Measurements from ENCODE around the gene MED25.

The MED25 gene

GRCh38 chr19:49817964-49818648 lies at the start of gene MED25:
Gene MED25 (plus strand): TSS chr19:49818289. CDS start chr19:49818342, 53 bp downstream.
- in situ Hi-C loops (cut with MboI; ENCODE audit: low sequenced_read_pairs) = no loop called here

DNA sequence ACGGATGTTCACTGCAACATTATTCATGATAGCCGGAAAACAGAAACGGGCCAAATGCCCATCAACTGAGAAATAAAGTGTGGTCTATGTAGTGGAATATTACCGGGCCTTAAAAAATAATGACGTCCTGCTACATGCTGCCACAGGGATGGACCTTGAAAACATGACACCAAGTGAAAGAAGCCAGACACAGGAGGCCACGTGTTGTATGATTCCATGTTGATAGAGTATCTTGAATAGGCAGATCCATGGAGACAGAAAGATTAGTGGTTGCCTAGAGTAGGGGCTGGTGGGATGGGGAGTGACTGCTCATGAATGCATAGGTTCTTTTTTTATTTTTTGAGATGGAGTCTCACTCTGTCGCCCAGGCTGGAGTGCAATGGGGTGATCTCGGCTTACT lies 47.6 kb upstream of the MED25 start:
- in situ Hi-C loops (cut with MboI; ENCODE audit: low sequenced_read_pairs) = no loop called here

DNA sequence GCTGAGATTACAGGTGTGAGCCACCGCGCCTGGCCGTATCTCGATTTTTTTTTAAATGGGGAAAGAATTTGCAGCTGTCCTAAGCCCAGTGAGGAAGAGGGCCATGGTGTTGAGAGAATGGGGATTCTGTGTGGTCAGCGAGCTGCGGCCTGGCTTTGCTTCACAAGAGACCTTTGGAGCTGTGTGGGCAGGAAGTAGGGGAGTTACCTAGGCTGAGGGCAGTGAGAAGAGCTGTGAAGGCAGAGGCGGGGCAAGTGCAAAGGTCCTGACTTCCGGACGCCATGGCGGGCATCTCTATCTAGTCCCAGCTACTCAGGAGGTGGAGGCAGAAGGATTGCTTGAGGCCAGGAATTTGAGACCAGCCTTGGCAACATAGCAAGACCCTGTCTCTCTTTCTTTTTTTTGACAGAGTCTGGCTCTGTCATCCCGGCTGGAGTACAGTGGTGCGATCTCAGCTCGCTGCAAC lies 46.4 kb upstream of the MED25 start:
- in situ Hi-C loops (cut with MboI; ENCODE audit: low sequenced_read_pairs) = no loop called here

- in situ Hi-C loops (cut with MboI; ENCODE audit: low sequenced_read_pairs) = no loop called here
These were observed 45.1 kb upstream of the MED25 start for GRCh38 chr19:49772850-49773432.

GRCh38 chr19:49773663-49774350 lies 44.3 kb upstream of the MED25 start:
- in situ Hi-C loops (cut with MboI; ENCODE audit: low sequenced_read_pairs) = no loop called here

DNA sequence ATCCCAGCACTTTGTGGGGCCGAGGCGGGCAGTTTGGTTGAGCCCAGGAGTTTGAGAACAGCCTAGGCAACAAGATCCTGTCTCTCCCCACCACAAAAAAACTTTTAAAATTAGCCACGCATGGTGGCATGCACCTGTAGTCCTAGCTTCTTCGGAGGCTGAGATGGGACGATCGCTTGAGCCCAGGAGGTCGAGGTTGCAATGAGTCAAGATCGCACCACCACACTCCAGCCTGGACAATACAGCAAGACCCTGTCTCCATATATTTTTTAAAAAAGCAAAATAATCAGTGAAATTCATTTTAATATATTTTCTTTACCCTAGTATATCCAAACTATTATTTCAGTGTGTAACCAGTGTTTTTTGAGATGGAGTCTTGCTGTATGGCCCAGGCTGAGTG lies 43.1 kb upstream of the MED25 start:
- in situ Hi-C loops (cut with MboI; ENCODE audit: low sequenced_read_pairs) = no loop called here

GRCh38 chr19:49775742-49776370 lies 42.2 kb upstream of the MED25 start:
- in situ Hi-C loops (cut with MboI; ENCODE audit: low sequenced_read_pairs) = no loop called here

GRCh38 chr19:49776371-49776764 lies 41.7 kb upstream of the MED25 start:
- in situ Hi-C loops (cut with MboI; ENCODE audit: low sequenced_read_pairs) = no loop called here

DNA sequence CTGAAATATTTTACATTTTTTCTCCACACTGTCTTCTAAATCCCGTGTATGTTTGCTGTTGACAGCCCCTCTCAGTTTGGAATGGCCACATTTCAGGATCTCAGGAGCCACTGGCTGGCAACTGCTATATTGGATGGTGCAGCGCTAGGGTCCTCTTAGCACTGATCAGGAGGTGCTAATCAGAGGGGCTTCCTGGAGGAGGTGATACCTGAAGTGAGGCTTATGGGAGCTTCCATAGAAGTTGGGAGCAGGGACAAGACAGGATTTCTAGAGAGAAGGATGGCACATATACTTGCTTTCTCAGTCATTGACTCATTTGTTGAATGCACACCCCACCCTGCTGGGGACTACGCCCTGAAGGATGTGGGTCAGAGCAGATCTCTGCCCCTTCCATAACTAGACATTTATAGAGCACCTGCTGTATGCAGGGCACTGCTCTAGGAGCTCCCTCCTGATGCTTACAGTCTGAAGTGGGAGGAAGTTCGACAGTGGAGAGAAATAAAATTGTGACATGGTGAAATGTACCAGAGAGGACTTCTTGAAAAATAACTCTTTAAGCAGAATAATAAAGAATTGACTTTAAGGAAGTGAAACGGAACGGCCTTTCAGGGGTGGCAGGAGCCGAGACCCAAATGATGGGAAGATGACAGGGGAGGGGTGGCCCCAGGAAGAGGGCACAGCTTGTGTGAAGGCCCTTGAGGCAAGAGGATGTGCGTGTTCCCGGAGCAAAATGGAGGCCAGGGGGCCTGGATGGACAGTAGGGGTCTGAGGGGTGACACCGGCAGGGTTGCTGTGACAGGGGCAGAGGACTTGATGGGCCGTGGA lies 38.1 kb upstream of the MED25 start:
- in situ Hi-C loops (cut with MboI; ENCODE audit: low sequenced_read_pairs) = no loop called here

GRCh38 chr19:49780861-49781260 lies 37.2 kb upstream of the MED25 start:
- in situ Hi-C loops (cut with MboI; ENCODE audit: low sequenced_read_pairs) = no loop called here

- in situ Hi-C loops (cut with MboI; ENCODE audit: low sequenced_read_pairs) = no loop called here
These were observed 36.7 kb upstream of the MED25 start for GRCh38 chr19:49781394-49781793.

GRCh38 chr19:49782515-49782914 lies 35.6 kb upstream of the MED25 start:
- in situ Hi-C loops (cut with MboI; ENCODE audit: low sequenced_read_pairs) = no loop called here

GRCh38 chr19:49786376-49786820 lies 31.7 kb upstream of the MED25 start:
- in situ Hi-C loops (cut with MboI; ENCODE audit: low sequenced_read_pairs) = no loop called here

GRCh38 chr19:49787746-49788145 lies 30.3 kb upstream of the MED25 start:
- in situ Hi-C loops (cut with MboI; ENCODE audit: low sequenced_read_pairs) = no loop called here

GRCh38 chr19:49788857-49789256 lies 29.2 kb upstream of the MED25 start:
- in situ Hi-C loops (cut with MboI; ENCODE audit: low sequenced_read_pairs) = no loop called here

- in situ Hi-C loops (cut with MboI; ENCODE audit: low sequenced_read_pairs) = no loop called here
These were observed 27.2 kb upstream of the MED25 start for GRCh38 chr19:49790866-49791265.

DNA sequence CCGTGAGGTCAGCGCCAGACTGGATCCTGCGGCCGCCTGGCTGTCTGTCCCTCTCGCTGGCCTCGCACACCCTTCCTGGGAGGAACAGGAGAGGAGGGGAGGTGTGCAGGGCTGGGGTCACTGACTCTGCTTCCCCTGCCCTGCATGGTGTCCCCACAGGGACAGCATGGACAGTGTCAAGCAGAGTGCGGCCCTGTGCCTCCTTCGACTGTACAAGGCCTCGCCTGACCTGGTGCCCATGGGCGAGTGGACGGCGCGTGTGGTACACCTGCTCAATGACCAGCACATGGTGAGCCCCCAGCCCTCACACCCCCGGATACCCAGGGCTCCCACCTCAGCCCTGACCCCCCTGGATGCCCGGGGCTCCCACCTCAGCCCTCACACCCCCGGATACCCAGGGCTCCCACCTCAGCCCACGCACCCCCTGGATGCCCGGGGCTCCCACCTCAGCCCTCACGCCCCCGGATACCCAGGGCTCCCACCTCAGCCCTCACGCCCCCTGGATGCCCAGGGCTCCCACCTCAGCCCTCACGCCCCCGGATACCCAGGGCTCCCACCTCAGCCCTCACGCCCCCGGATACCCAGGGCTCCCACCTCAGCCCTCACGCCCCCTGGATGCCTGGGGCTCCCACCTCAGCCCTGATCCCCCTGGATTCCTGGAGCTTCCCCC lies 26.2 kb upstream of the MED25 start:
- in situ Hi-C loops (cut with MboI; ENCODE audit: low sequenced_read_pairs) = no loop called here

GRCh38 chr19:49792829-49793560 lies 25.1 kb upstream of the MED25 start:
- in situ Hi-C loops (cut with MboI; ENCODE audit: low sequenced_read_pairs) = no loop called here

DNA sequence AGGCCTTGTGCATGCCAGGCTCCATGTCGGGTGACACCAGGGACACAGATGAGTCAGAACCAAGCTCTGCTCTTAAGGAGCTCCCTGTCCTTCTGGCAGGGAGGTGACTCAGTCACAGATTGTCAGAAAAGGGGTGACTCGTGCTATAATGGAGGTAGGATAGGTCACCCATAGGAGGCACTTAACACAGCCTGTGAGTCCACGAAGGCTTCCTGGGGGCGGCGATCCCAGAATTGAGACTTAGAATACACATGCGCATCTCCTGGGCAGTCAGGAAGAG lies 24.6 kb upstream of the MED25 start:
- in situ Hi-C loops (cut with MboI; ENCODE audit: low sequenced_read_pairs) = no loop called here

- in situ Hi-C loops (cut with MboI; ENCODE audit: low sequenced_read_pairs) = no loop called here
These were observed 22.5 kb upstream of the MED25 start for GRCh38 chr19:49795615-49796014.
